GM10266 (cell line): ENCODE data around the gene RELL1.

ENCODE experiments used
- DNase-seq: peaks from one replicate; pipeline ENCODE4 v3.0.0; 2012; ENCODE audit errors: extremely low spot score
- CTCF ChIP-seq: IDR thresholded peaks from 2 replicates; pipeline ENCODE4 v1.5.1; 2012; ENCODE audit warnings: mild to moderate bottlenecking, low read depth; ENCODE audit not compliant: control insufficient read depth, insufficient read depth; ENCODE audit errors: missing control alignments

Gene RELL1

GRCh38 chr4:37639551-37640285, 46.5 kb downstream of the RELL1 start:
- no peak for DNase-seq
- TF ChIP-seq CTCF: no peak

DNA sequence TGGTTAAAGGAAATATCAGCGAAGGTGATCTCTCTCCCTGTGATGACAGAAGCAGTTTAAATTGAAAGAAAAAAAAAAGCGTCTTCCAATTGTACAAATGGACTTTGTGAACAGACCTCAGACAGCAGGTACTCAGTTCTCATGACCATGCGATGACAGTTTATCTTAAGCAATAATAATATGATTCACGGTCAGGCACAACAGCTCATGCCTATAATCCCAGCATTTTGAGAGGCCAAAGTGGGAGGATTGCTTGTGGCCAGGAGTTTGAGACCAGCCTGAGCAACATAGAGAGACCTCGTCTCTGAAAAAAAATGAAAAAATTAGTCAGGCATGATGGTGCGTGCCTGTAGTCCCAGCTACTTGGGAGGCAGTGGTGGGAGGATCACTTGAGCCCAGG, 51.0 kb downstream of the RELL1 start:
- no peak for DNase-seq
- no peak for TF ChIP-seq CTCF

DNA sequence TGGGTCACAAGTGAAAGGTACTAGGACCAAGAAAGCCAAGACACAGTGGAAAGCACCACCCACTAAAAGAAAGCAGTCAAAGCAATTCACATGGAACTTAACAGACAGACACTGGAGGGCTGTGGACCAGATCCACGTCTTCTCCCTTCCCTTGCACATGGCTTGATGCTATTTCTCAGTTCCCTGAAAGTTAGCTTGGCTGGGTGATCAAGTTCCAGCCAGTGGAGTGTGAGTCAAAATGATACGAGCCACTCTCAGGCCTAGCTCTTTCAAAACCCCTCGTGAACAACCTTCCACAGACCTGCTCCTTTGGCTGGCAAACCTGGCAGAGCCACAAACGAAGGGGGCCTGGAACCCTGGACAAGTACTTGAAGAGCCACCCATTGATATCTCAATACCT, 52.0 kb downstream of the RELL1 start:
- no peak for TF ChIP-seq CTCF
- no peak for DNase-seq

GRCh38 chr4:37632836-37633235, 53.3 kb downstream of the RELL1 start:
- no peak for DNase-seq
- TF ChIP-seq CTCF: no peak

DNA sequence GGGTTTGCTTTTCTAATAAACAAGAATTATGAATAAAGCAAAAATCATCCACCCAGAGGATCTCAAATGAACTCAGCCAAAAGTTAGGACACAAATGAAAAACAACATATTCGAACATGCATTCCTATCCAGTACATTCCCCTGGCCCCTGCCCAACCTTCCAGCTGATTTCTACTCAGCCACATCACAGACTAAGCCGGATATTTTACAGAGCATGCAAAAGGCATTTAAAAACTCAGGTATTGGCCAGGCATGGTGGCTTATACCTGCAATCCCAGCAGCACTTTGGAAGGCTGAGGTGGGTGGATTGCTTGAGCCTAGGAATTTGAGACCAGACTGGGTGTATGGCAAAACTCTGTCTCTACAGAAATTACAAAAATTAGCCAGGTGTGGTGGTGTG, 54.6 kb downstream of the RELL1 start:
- no peak for TF ChIP-seq CTCF
- no peak for DNase-seq

DNA sequence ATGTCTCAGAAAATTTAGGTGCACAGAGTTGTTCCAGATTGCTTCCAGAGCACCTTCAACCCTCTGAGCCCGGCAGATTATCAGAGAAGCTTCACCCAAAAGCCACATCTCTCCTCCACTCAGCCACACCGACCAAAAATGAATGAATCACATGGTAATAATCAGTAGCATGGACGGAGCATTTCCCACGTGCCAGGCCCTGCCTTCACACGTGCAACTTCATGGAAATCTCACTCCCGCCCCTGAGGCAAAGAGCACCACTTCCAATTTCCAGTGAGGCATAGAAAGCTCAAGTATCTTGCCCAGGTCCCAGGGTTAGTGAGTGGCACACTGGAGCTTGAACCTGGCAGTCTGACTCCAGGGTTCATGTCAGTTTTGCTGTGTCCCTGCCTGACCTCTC, 56.5 kb downstream of the RELL1 start:
- no peak for DNase-seq
- TF ChIP-seq CTCF: no peak

- TF ChIP-seq CTCF: no peak
- DNase-seq: no peak
These were observed 57.1 kb downstream of the RELL1 start for GRCh38 chr4:37628977-37629609.
